Neuronal stem cell (in vitro differentiated cells): Measurements from ENCODE around the gene SCAI.

Source experiments
- DNase-seq: peaks from one replicate; pipeline ENCODE4 v3.0.0-alpha.2; 2013; ENCODE audit warnings: low spot score
- H2AFZ ChIP-seq: one replicate; pipeline ENCODE4 v1.6.1; 2013; ENCODE audit warnings: mild to moderate bottlenecking, low read length, inconsistent platforms
- H2AK5ac ChIP-seq: 2 replicates; pipeline ENCODE4 v1.6.1; 2013; ENCODE audit warnings: low read depth, mild to moderate bottlenecking, inconsistent platforms, low read length, moderate library complexity, mixed read lengths
- H2BK120ac ChIP-seq: 2 replicates; pipeline ENCODE4 v1.6.1; 2013; ENCODE audit warnings: low read depth, mild to moderate bottlenecking, inconsistent platforms, low read length, moderate library complexity, mixed read lengths
- H2BK12ac ChIP-seq: one replicate; pipeline ENCODE4 v1.6.1; 2013; ENCODE audit warnings: low read length, inconsistent platforms
- H2BK15ac ChIP-seq: 2 replicates; pipeline ENCODE4 v1.6.1; 2013; ENCODE audit warnings: mild to moderate bottlenecking, low read length, inconsistent platforms, mixed read lengths
- H2BK5ac ChIP-seq: one replicate; pipeline ENCODE4 v1.6.1; 2013; ENCODE audit warnings: inconsistent platforms, mild to moderate bottlenecking, low read length, moderate library complexity
- H3K14ac ChIP-seq: one replicate; pipeline ENCODE4 v1.6.1; 2013; ENCODE audit warnings: low read length, inconsistent platforms
- H3K18ac ChIP-seq: 2 replicates; pipeline ENCODE4 v1.6.1; 2013; ENCODE audit warnings: low read length, inconsistent platforms
- H3K23ac ChIP-seq: 2 replicates; pipeline ENCODE4 v1.6.1; 2013; ENCODE audit warnings: low read depth, mild to moderate bottlenecking, mixed read lengths, low read length, inconsistent platforms; ENCODE audit not compliant: poor library complexity
- H3K27ac ChIP-seq: replicated peaks from 3 replicates; pipeline ENCODE4 v1.5.1; 2013; ENCODE audit warnings: low read length, inconsistent platforms
- H3K27me3 ChIP-seq, 3 experiments: 2 replicates each; pipeline ENCODE4 v1.6.1; 2013; ENCODE audit warnings: low read length in 3 of 3, mild to moderate bottlenecking in 2 of 3, inconsistent platforms in 1 of 3, low read depth in 1 of 3, mixed read lengths in 1 of 3, moderate library complexity in 1 of 3; ENCODE audit not compliant: control insufficient read depth in 3 of 3, insufficient read depth in 3 of 3
- H3K36me3 ChIP-seq, 2 donors: replicated peaks in 1 of 2; 2 replicates each; pipeline ENCODE4 v1.6.1; 2013; ENCODE audit warnings: low read length in 2 of 2; ENCODE audit not compliant: control insufficient read depth in 2 of 2, insufficient read depth in 2 of 2
- H3K4ac ChIP-seq: 2 replicates; pipeline ENCODE4 v1.6.1; 2013; ENCODE audit warnings: inconsistent platforms, mild to moderate bottlenecking, low read length, moderate library complexity
- H3K4me1 ChIP-seq, 2 donors: 1 replicate in 1 of 2; 2 replicates in 1 of 2; pipeline ENCODE4 v1.6.1; 2013; ENCODE audit warnings: low read length in 2 of 2, low read depth in 1 of 2; ENCODE audit not compliant: control insufficient read depth in 2 of 2, insufficient read depth in 1 of 2
- H3K4me2 ChIP-seq: one replicate; pipeline ENCODE4 v1.6.1; 2013; ENCODE audit warnings: mild to moderate bottlenecking, low read length, inconsistent platforms; ENCODE audit not compliant: insufficient read depth, poor library complexity, severe bottlenecking
- H3K4me3 ChIP-seq, 2 donors: 2 replicates each; pipeline ENCODE4 v1.5.1; 2013; ENCODE audit warnings: low read length in 2 of 2, mild to moderate bottlenecking in 2 of 2, inconsistent platforms in 1 of 2, moderate library complexity in 1 of 2
- H3K79me1 ChIP-seq: one replicate; pipeline ENCODE4 v1.6.1; 2013; ENCODE audit warnings: low read depth, mild to moderate bottlenecking, inconsistent platforms, low read length, moderate library complexity
- H3K9ac ChIP-seq: one replicate; pipeline ENCODE4 v1.6.1; 2013; ENCODE audit warnings: mild to moderate bottlenecking, low read depth, low read length, inconsistent platforms; ENCODE audit not compliant: poor library complexity
- H3K9me3 ChIP-seq, 2 donors: replicated peaks in 1 of 2; 2 replicates each; pipeline versions ENCODE3 to v1.6.1; 2013; ENCODE audit warnings: low read length in 2 of 2, mild to moderate bottlenecking in 2 of 2, inconsistent platforms in 1 of 2, low read depth in 1 of 2, mixed read lengths in 1 of 2, moderate library complexity in 1 of 2; ENCODE audit not compliant: control insufficient read depth in 2 of 2, insufficient read depth in 1 of 2
- H4K8ac ChIP-seq: one replicate; pipeline ENCODE4 v1.6.1; 2013; ENCODE audit warnings: low read depth, mild to moderate bottlenecking, inconsistent platforms, low read length, moderate library complexity
- H4K91ac ChIP-seq: one replicate; pipeline ENCODE4 v1.6.1; 2013; ENCODE audit warnings: low read length, low read depth, mild to moderate bottlenecking, inconsistent platforms; ENCODE audit not compliant: poor library complexity
- WGBS, 2 donors: extraction: QIAGEN DNeasy Blood & Tissue Kit; methylation state at CpG; one replicate each; pipeline ENCODE4 v1.1.7; 2013; ENCODE audit warnings: missing lambda C conversion rate in 2 of 2, mixed read lengths in 1 of 2; ENCODE audit not compliant: insufficient read length in 2 of 2, insufficient replicate concordance in 1 of 2; ENCODE audit errors: extremely low coverage in 2 of 2; 5-methylcytosine and 5-hydroxymethylcytosine counted together

Gene SCAI

DNA sequence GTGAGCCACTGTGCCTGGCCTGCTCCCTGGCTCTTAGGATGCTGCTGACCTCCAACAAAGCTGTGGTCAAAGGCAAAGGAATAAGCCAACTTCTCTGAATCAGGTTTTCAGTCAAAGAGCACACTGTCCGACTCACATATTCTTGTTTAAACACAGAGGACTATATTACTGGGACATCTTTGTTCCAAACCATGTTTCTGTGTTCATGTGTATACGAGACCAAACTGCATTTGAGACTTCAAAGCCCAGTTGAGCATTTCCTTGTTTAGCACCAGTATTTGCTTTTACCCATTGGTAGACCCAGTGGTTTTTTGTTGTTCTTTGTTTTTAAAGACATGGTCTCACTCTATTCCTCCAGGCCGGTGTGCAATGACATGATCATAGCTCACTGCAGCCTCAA lies 100.2 kb downstream of the SCAI start:
- no peak for DNase-seq
- H3K14ac ChIP-seq: no peak overlapping the region
- H2AFZ ChIP-seq: no peak overlapping the region
- no peak overlapping the region for H2BK120ac ChIP-seq
- H3K4ac ChIP-seq: no peak overlapping the region
- H2BK15ac ChIP-seq: no peak overlapping the region
- peaks cover 7 to 10% of the 10 kb centered on the region in 2 donors for H3K9me3 ChIP-seq
- H4K8ac ChIP-seq: no peak overlapping the region
- H3K27ac ChIP-seq: no peak overlapping the region
- H3K23ac ChIP-seq: no peak overlapping the region
- no peak overlapping the region for H3K9ac ChIP-seq
- no peak overlapping the region for H3K18ac ChIP-seq
- no peak overlapping the region for H3K4me2 ChIP-seq
- no CpG with 5 or more reads among the region's 3 CpGs for WGBS, 2 donors
- no peaks in the 10 kb centered on the region for H3K79me1 ChIP-seq
- no peak overlapping the region for H2BK12ac ChIP-seq
- H3K27me3 ChIP-seq: no peaks in the 10 kb centered on the region
- H4K91ac ChIP-seq: no peak overlapping the region
- H2BK5ac ChIP-seq: no peak overlapping the region
- H3K36me3 ChIP-seq: peaks cover 5 to 15% of the 10 kb centered on the region in 2 donors
- H3K4me3 ChIP-seq: no peak overlapping the region
- H3K4me1 ChIP-seq: no peaks in the 10 kb centered on the region
- H2AK5ac ChIP-seq: no peak overlapping the region

- H3K4me1 ChIP-seq: no peaks in the 10 kb centered on the region
- H3K4me2 ChIP-seq: no peak overlapping the region
- H3K23ac ChIP-seq: no peak overlapping the region
- no peak overlapping the region for H3K4ac ChIP-seq
- no CpG with 5 or more reads among the region's 2 CpGs for WGBS, 2 donors
- H4K8ac ChIP-seq: no peak overlapping the region
- H2BK5ac ChIP-seq: no peak overlapping the region
- H3K27me3 ChIP-seq: no peaks in the 10 kb centered on the region
- no peak overlapping the region for H3K9ac ChIP-seq
- H2BK15ac ChIP-seq: no peak overlapping the region
- no peak overlapping the region for H3K18ac ChIP-seq
- H3K9me3 ChIP-seq: no peaks in the 10 kb centered on the region
- H3K79me1 ChIP-seq: no peaks in the 10 kb centered on the region
- no peak overlapping the region for H2BK12ac ChIP-seq
- no peak for DNase-seq
- no peak overlapping the region for H3K4me3 ChIP-seq
- H3K36me3 ChIP-seq: no peaks in the 10 kb centered on the region
- no peak overlapping the region for H3K14ac ChIP-seq
- H3K27ac ChIP-seq: no peak overlapping the region
- H2BK120ac ChIP-seq: no peak overlapping the region
- no peak overlapping the region for H4K91ac ChIP-seq
- H2AK5ac ChIP-seq: no peak overlapping the region
- no peak overlapping the region for H2AFZ ChIP-seq
Observed at GRCh38 chr9:125038166-125038565, 105.2 kb downstream of the SCAI start.

DNA sequence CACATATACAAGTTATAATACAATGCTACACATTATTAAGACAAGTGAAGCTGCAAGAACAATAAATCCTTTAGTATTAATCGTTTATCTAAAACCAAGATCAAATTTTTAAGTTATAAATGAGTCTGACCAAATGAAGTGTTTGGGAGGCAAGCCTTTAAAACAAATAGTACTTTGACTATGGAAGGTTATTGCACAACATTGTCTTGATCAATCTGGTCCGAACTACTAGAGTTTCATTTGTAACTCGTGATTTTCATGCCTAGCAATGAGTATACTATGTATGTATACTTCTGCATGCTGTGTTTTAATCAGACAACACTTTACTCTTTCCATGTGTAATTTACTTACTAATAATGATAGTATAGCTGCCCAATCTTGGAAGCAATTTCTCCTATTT lies 115.3 kb downstream of the SCAI start:
- H3K14ac ChIP-seq: no peak overlapping the region
- no peaks in the 10 kb centered on the region for H3K9me3 ChIP-seq
- H2BK5ac ChIP-seq: no peak overlapping the region
- no peak overlapping the region for H2BK15ac ChIP-seq
- H3K79me1 ChIP-seq: peaks cover 1% of the 10 kb centered on the region
- DNase-seq: no peak
- H4K91ac ChIP-seq: no peak overlapping the region
- H3K23ac ChIP-seq: no peak overlapping the region
- no peak overlapping the region for H2AK5ac ChIP-seq
- H2AFZ ChIP-seq: no peak overlapping the region
- no peak overlapping the region for H4K8ac ChIP-seq
- no CpG with 5 or more reads among the region's 3 CpGs for WGBS, 2 donors
- H3K4ac ChIP-seq: no peak overlapping the region
- H3K27me3 ChIP-seq: no peaks in the 10 kb centered on the region
- no peak overlapping the region for H2BK120ac ChIP-seq
- H3K4me2 ChIP-seq: no peak overlapping the region
- H3K36me3 ChIP-seq: peaks cover 5 to 42% of the 10 kb centered on the region in 2 donors
- H3K18ac ChIP-seq: no peak overlapping the region
- no peak overlapping the region for H3K9ac ChIP-seq
- H2BK12ac ChIP-seq: no peak overlapping the region
- H3K27ac ChIP-seq: no peak overlapping the region
- H3K4me3 ChIP-seq: no peak overlapping the region
- H3K4me1 ChIP-seq: no peaks in the 10 kb centered on the region

- Histone ChIP-seq H3K27ac (no peak overlapping the region), H3K36me3 (peaks cover 5 to 64% of the 10 kb centered on the region in 2 donors)
- no CpG with 5 or more reads among the region's 1 CpG for WGBS, 2 donors
Observed at GRCh38 chr9:125024917-125025316, 118.4 kb downstream of the SCAI start.

More at GRCh38 chr9:125024917-125025316, 118.4 kb downstream of the SCAI start:
- DNase-seq: no peak
- Histone ChIP-seq H3K4me1 (no peaks in the 10 kb centered on the region), H2BK15ac (no peak overlapping the region), H3K27me3 (no peaks in the 10 kb centered on the region), H2BK5ac (no peak overlapping the region), H4K91ac (no peak overlapping the region), H3K4me3 (no peak overlapping the region), H2BK120ac (no peak overlapping the region), H4K8ac (no peak overlapping the region), H3K9me3 (peaks cover 0 to 9% of the 10 kb centered on the region in 2 donors), H3K4me2 (no peak overlapping the region), H2AK5ac (no peak overlapping the region), H2AFZ (no peak overlapping the region), H3K18ac (no peak overlapping the region), H3K79me1 (no peaks in the 10 kb centered on the region), H3K9ac (no peak overlapping the region), H2BK12ac (no peak overlapping the region), H3K23ac (no peak overlapping the region), H3K14ac (no peak overlapping the region), H3K4ac (no peak overlapping the region)
